Thymus (tissue), 11 donors: ENCODE data around the gene LGI1. TPM values are rescaled to one million over a fixed set of nuclear protein-coding genes. Genes with fewer than 3 reads are reported as not detected.
"Not testable (repeated sequence)": the region's sequence is repeated elsewhere in the genome, so short reads cannot be mapped to it uniquely, and the experiment has no call there.

ENCODE experiments used
- DNase-seq, 9 donors: peaks; one replicate each; pipeline ENCODE4 v3.0.0-alpha.2; 2013; ENCODE audit warnings: low spot score in 9 of 9, low read depth in 6 of 9, missing footprints in 1 of 9
- H3K27ac ChIP-seq, 2 donors: one replicate each; pipeline ENCODE4 v1.5.1; 2013; ENCODE audit warnings: control low read depth in 1 of 2, low read depth in 1 of 2, low read length in 1 of 2, mild to moderate bottlenecking in 1 of 2, moderate library complexity in 1 of 2
- H3K27me3 ChIP-seq, 2 donors: one replicate each; pipeline ENCODE4 v1.5.1; 2013; ENCODE audit warnings: low read length in 1 of 2; ENCODE audit not compliant: control insufficient read depth in 2 of 2, insufficient read depth in 1 of 2
- H3K36me3 ChIP-seq, 2 donors: one replicate each; pipeline ENCODE4 v1.5.1; 2013; ENCODE audit warnings: low read length in 1 of 2, mild to moderate bottlenecking in 1 of 2, moderate library complexity in 1 of 2; ENCODE audit not compliant: control insufficient read depth in 2 of 2, insufficient read depth in 2 of 2
- H3K4me1 ChIP-seq, 2 donors: one replicate each; pipeline ENCODE4 v1.5.1; 2013; ENCODE audit warnings: low read length in 2 of 2; ENCODE audit not compliant: control insufficient read depth in 2 of 2, insufficient read depth in 2 of 2
- H3K4me3 ChIP-seq, 2 donors: one replicate each; pipeline ENCODE4 v1.5.1; 2013; ENCODE audit warnings: low read length in 2 of 2, control low read depth in 1 of 2, mild to moderate bottlenecking in 1 of 2
- H3K9me3 ChIP-seq, 2 donors: one replicate each; pipeline ENCODE4 v1.5.1; 2013; ENCODE audit warnings: low read length in 1 of 2, mild to moderate bottlenecking in 1 of 2; ENCODE audit not compliant: control insufficient read depth in 2 of 2, insufficient read depth in 1 of 2
- WGBS: extraction: QIAGEN DNeasy Blood & Tissue Kit; methylation state at CpG from one replicate; pipeline ENCODE4 v1.1.7; 2013; 5-methylcytosine and 5-hydroxymethylcytosine counted together
- polyA plus RNA-seq: library from polyadenylated mRNA; stranded (reverse); fragments of 200-250 nt; gene quantifications from one replicate; pipeline ENCODE4 v1.2.3, GENCODE V29; 2013
- total RNA-seq: library from RNA; stranded (reverse); fragments of 120-200 nt; gene quantifications from one replicate; pipeline ENCODE4 v1.2.4, GENCODE V29; 2013
- donor health status: healthy.

LGI1 gene
- total and polyA plus RNA-seq, 2 donors: 0.18 to 0.28 TPM

- DNase-seq: peak in 4 of 9 donors; percentile 13 to 41 (median 18)
- H3K9me3 ChIP-seq: no peaks in the 10 kb centered on the region
- 14% methylated on average over 7 of the region's 7 CpGs for WGBS
- H3K4me3 ChIP-seq: no peak overlapping the region
- H3K36me3 ChIP-seq: no peaks in the 10 kb centered on the region
- no peak overlapping the region for H3K27ac ChIP-seq
- peaks cover 0 to 7% of the 10 kb centered on the region in 2 donors for H3K4me1 ChIP-seq
- H3K27me3 ChIP-seq: no peaks in the 10 kb centered on the region
These were observed 68.6 kb downstream of the LGI1 start for GRCh38 chr10:93826355-93826754.

- peaks cover 0 to 7% of the 10 kb centered on the region in 2 donors for H3K4me1 ChIP-seq
- no peaks in the 10 kb centered on the region for H3K9me3 ChIP-seq
- no peaks in the 10 kb centered on the region for H3K36me3 ChIP-seq
- no peak overlapping the region for H3K27ac ChIP-seq
- WGBS: 88% methylated on average over 11 of the region's 11 CpGs
- peak in 1 of 9 donors; percentile 33 for DNase-seq
- H3K4me3 ChIP-seq: no peak overlapping the region
- no peaks in the 10 kb centered on the region for H3K27me3 ChIP-seq
These were observed 69.5 kb downstream of the LGI1 start for GRCh38 chr10:93827056-93827804.

GRCh38 chr10:93831065-93831464 lies 73.3 kb downstream of the LGI1 start:
- not testable (repeated sequence) for H3K27ac ChIP-seq, H3K27me3 ChIP-seq, H3K9me3 ChIP-seq, DNase-seq, H3K4me1 ChIP-seq, H3K36me3 ChIP-seq, H3K4me3 ChIP-seq
- WGBS: 94% methylated on average over 1 of the region's 1 CpG

DNA sequence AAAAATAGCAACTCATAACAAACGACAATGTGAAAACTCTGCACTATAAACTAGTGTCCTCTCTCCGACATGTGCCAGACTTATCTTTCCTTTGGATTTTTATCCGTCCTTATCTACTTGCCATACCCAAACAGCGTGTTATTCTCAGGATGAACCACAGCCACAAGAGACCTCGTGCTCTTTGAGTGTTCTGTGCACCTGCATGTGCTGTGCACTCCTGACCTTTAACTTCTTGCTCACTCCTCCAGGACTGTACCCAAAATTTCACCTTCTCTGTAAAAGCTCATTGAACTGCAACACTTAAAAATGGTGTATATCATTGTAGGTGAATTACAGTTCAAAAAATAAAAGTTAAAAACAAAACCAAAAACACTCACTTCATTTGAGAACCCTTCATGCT lies 78.0 kb downstream of the LGI1 start:
- H3K9me3 ChIP-seq: peaks cover 0 to 5% of the 10 kb centered on the region in 2 donors
- no peak for DNase-seq
- H3K36me3 ChIP-seq: no peaks in the 10 kb centered on the region
- H3K27ac ChIP-seq: no peak overlapping the region
- 93% methylated on average over 5 of the region's 5 CpGs for WGBS
- H3K4me3 ChIP-seq: no peak overlapping the region
- H3K4me1 ChIP-seq: no peaks in the 10 kb centered on the region
- H3K27me3 ChIP-seq: no peaks in the 10 kb centered on the region

DNA sequence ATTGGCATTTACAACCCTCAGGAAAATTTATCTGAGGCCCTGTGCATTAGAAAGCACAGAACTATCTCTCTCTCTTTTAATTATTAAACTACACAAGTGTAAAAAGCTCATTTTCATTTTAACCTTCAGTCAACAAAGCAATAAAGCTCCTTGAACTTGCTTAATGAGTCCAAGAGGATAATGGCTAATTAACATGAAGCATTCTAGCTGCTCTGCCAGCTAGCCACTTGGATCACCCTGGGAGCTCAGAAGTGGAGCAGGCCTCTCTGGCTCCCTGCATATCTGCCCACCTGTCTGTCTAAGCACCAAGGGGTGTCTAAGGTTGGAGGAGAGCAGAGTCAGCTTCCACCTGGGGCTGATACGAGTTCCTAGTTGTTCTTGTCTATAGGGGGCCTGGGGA lies 80.1 kb downstream of the LGI1 start:
- no peak overlapping the region for H3K4me3 ChIP-seq
- DNase-seq: no peak
- H3K27me3 ChIP-seq: no peaks in the 10 kb centered on the region
- no peaks in the 10 kb centered on the region for H3K36me3 ChIP-seq
- peaks cover 0 to 5% of the 10 kb centered on the region in 2 donors for H3K9me3 ChIP-seq
- H3K27ac ChIP-seq: no peak overlapping the region
- no peaks in the 10 kb centered on the region for H3K4me1 ChIP-seq
- 91% methylated on average over 1 of the region's 1 CpG for WGBS

DNA sequence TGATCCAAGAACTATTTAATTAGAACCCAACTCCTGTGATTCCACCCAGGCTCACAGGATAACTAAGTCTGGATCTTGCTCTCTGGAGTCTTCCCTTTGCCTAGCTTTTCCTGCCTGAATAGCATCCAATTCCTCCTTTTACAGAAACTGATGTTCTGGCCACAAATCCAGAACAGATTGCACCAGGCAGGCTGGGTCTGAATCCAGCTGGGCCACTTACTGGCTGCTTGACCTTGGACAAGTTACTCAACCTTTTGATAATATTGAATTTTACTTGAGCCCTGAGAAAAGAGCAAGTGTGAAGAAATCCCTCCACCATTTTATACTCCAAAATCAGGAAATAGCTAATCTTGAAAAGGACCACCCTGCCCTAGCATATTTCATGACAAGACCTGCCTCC lies 80.5 kb downstream of the LGI1 start:
- H3K27ac ChIP-seq: no peak overlapping the region

DNA sequence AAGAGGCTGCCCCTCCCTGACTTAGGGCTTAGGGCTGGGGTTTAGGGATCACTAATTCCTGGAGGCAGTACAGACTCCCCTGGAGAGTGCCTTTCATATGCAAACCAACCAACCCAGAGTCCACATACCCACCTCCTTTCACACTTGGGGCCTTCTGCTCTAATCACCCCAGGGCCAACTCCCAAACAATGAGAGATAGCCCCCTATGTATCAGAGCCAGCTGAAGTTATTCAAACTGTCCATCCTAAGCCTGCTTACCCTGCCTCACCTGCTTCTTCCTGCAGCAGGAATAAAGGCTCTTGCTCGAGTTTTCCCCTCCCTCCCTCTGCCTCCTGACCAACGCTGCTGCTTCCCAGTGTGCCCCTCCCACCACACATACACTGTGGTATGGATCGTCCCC lies 84.2 kb downstream of the LGI1 start:
- no peak for DNase-seq
- no peaks in the 10 kb centered on the region for H3K9me3 ChIP-seq
- H3K27me3 ChIP-seq: no peaks in the 10 kb centered on the region
- 91% methylated on average over 3 of the region's 3 CpGs for WGBS
- H3K4me1 ChIP-seq: no peaks in the 10 kb centered on the region
- no peak overlapping the region for H3K4me3 ChIP-seq
- no peaks in the 10 kb centered on the region for H3K36me3 ChIP-seq
- H3K27ac ChIP-seq: no peak overlapping the region

More for the DNA sequence above, 80.5 kb downstream of the LGI1 start:
- peaks cover 0 to 5% of the 10 kb centered on the region in 2 donors for H3K9me3 ChIP-seq
- H3K4me1 ChIP-seq: no peaks in the 10 kb centered on the region
- no peak overlapping the region for H3K4me3 ChIP-seq
- no peak for DNase-seq
- no peaks in the 10 kb centered on the region for H3K27me3 ChIP-seq
- H3K36me3 ChIP-seq: no peaks in the 10 kb centered on the region

DNA sequence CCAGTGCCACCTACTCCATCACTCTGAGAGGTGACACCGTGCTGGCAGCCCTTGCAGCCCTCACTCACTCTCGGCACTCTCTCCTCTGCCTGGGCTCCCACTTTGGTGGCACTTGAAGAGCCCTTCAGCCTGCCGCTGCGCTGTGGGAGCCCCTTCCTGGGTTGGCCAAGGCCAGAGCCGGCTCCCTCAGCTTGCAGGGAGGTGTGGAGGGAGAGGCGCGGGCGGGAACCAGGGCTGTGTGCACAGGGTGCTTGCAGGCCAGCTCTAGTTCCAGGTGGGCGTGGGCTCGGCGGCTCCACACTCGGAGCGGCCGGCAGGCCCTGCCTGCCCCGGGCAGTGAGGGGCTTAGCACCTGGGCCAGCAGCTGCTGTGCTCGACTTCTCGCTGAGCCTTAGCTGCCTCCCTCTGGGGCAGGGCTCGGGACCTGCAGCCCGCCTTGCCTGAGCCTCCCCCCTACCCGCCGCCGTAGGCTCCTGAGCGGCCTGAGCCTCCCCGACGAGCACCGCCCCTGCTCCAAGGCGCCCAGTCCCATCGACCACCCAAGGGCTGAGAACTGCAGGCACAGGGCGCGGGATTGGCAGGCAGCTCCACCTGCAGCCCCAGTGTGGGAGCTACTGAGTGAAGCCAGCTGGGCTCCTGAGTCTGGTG lies 87.4 kb downstream of the LGI1 start:
- H3K4me1 ChIP-seq: no peaks in the 10 kb centered on the region
- H3K27ac ChIP-seq: no peak overlapping the region
- H3K4me3 ChIP-seq: no peak overlapping the region
- no peaks in the 10 kb centered on the region for H3K9me3 ChIP-seq
- no peaks in the 10 kb centered on the region for H3K27me3 ChIP-seq
- H3K36me3 ChIP-seq: no peaks in the 10 kb centered on the region
- DNase-seq: no peak
- 97% methylated on average over 30 of the region's 30 CpGs for WGBS
